Measurements from ENCODE around the gene MGST2.

Gene MGST2

DNA sequence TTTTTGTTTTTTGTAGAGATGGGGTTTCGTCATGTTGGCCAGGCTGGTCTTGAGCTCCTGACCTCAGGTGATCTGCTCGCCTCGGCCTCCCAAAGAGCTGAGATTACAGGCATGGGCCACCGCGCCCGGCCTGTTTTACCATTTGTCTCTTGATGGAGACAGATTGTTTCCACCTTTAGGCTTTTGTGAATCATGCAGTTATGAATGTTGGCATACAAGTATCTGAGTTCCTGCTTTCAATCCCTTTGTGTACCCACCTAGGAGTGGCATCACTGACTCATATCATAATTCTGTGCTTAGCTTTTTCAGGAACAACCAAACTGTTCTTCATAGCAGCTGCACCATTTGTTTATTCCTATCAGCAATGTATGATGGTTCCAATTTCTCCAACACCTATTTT, 20.2 kb upstream of the MGST2 start:
- DNase-seq, result no peak

DNA sequence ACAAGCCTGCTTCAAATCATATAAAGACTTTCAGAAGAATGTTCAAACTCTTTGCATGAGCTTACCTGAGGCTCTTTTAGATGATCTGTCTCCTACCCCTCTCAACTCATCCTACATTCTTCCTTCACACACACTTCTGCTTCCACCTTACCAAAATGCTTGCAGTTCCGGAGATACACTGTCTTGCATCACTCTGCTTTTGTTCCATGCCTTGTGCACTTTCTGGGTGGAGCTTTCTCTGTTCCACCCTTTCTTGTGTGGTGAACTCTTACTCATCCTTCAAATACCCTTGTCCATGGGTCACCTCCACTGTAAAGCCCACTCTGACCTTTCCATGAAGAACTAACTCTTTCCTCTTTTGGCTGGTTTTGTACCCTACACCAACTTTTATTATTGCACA, 18.4 kb upstream of the MGST2 start:
- no peak for DNase-seq

DNA sequence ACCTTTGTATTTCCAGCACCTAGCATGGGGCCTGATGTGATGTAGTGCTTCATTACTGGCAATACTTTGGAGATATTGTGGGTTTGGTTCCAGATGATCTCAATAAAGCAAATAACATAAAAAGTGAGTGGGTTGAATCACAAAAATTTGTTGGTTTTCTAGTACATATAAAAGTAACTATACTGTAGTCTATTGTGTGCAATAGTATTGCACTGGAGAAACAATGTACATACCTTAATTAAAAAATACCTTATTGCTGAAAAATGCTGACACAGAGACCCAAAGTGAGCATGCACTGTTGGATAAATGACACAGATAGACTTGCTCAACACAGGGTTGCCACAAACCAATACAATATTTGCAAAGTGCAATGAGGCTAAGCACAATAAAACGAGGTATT, 17.7 kb upstream of the MGST2 start:
- no peak for DNase-seq

DNA sequence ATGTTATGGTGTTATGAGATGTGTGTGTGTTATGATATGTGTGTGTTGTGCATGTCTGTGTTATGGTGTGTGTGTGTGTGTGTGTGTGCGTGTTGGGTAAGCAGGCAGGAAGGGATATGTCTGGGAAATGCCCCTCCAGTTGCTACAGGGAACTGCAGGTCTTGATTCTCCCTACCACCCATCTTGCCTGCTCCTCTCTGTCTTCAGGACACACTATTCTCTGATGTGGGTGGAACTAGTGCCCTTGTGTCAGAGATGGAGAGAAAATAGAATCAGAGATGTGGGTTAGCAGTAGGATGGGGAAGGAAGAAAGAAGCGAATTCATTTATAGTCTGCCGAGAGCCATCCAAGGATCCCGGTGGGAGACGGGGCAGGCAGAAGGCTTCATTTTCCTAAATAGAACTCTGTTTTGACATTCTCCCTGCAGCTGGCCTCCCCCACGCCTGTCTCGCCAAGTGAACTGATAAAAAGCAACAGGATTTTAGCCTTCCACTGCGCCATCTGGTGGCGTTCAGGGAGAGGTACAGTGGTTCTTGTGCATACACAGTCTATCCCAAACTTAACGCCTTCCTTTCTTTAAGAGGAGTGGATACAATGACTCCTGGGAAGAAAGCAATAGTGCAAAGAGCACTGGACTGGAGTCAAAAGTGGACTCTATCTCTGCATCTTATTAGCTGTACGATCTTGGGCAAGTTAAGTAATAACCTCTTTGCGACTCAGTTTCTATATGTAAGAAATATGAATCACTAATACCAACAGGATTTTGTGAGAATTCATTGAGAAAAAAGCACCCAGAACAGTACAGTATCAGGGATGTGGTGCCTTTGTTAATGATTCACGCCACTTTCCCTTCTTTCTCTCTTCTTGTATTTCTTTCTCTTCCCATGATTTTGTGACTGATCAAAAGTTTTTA, 14.1 kb upstream of the MGST2 start:
- peak; percentile 57 for DNase-seq

DNA sequence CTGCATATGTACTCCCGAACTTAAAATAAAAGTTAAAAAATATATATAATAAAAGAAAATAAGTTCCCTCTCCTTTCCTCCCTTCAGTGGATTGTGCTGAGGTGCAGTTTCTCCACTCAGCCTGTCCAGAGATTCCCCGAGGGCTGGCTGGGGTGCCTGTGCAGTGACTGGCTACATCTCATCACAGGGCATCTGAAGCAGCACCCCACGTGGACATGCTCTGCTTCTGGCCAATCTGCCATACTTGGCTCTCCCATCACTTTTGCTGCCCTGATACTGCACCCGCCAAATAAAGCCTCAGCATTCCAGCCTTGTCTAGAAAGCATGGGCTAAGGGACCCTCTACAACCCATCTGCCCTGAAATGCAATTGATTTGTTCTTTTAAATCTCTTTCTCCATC, 11.1 kb upstream of the MGST2 start:
- DNase-seq, result no peak

DNA sequence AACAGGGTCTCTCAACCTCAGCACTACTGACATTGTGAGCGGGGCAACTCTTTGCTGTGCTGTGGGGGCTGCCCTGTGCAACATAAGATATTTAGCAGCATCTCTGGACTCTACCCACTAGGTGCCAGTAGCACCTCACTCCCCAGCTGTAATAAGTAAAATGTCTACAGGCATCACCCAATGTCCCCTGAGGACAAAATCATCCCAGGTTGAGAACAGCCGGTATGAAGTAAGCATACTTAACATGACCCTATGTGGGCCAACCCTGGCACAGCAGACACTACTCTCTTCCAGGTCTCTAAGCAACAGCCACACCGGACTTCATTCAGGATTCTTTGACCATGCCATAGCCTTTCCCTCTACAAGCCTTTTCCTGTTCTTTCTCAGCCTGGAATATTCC, 10.5 kb upstream of the MGST2 start:
- DNase-seq, result peak; percentile 60

DNA sequence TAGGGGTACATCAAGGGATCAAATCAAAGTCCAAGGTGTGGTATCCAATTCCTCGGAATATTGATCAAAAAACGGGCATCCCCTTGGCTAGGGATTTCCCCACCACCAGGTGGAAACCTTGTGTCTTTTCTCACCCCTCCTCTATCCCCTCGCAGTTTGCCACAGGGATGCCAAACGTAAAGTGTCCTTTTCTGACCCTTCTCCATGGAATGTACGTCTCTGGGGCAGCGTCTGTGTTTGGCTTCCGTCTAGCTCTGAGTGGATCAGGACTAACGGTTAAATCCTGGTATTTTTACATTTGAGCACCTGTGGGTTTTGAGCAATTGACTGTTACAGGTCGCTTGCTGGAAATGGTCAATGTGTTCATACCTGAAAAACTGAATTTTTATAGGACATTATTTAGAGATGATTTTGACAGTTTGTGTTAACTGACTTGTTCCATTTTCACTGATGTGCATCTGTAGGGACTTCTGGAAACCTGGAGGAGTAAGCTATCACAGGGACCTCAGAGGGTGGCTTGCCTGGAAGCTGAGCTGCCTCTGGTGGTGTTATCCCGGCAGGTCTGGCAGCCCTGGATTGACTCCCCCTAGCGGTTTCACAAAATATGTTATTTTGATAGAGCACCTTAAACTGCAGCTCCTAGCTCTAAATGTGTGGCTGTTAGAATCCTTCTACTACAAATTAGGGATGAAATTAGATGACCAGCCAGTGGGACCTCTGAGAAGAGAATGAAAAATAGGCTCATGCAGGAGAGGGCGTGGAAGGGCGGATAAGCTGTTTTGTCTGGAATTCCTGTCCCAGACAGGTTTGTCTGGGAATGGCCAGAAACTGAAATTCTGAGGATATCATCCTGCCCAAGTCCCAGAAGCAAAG, 8.8 kb upstream of the MGST2 start:
- peak; percentile 76 for DNase-seq

DNA sequence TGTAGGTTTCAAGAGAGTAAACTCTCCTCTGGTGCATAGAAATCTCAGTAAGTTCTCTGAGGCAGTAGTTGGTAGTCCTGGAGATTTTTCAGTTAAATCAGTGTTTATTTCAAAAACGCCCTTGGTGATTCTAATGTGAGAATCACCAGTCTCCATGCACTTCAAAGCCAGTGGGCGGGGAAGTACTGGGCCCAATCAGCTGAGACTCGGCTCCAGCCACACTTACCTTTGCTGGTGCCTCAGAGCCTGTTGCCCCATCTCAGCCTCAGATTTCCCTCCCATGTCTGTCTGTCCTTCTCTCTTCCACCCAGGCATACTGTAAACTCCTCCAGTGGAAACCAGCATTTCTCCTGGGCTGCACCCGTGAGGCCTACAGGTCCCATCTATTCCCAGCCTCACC, 7.4 kb upstream of the MGST2 start:
- DNase-seq, result no peak

DNA sequence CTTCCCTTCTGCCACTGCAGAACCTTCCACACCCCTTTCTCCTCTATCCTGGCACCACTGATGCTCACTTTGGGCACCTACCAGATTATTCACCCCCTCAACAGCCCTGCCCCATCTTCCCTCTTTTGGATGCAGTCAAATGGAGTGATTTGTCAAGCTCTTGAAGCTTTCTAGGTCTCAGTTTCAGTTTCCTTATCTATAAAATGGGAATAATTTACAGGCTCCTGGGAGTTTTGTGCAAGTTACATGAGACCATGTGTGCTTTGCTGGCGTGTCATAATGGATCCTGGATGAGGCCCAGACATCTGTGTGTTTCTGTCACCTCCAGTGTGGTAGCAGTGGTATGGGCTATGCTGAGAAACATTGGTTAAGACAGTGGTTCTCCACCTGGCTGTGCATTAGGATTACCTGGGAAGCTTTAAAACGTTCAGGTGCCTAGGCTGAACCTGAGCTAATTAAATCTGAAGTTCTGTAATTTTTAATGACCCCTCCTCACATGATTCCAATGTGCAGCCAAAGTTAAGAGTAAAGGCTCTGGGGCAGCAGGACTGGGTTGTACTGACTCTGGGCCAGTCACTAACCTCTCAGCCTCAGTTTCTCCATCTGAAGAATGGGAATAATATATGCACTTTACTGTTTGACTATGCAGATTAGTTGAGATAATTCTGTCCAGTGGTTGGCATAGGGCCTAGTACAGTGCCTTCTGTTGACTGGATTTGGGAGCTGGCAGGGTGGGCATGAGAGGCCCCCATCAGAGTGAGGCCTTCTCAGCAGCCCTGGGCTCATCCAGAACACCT, 6.8 kb upstream of the MGST2 start:
- DNase-seq, result no peak

DNA sequence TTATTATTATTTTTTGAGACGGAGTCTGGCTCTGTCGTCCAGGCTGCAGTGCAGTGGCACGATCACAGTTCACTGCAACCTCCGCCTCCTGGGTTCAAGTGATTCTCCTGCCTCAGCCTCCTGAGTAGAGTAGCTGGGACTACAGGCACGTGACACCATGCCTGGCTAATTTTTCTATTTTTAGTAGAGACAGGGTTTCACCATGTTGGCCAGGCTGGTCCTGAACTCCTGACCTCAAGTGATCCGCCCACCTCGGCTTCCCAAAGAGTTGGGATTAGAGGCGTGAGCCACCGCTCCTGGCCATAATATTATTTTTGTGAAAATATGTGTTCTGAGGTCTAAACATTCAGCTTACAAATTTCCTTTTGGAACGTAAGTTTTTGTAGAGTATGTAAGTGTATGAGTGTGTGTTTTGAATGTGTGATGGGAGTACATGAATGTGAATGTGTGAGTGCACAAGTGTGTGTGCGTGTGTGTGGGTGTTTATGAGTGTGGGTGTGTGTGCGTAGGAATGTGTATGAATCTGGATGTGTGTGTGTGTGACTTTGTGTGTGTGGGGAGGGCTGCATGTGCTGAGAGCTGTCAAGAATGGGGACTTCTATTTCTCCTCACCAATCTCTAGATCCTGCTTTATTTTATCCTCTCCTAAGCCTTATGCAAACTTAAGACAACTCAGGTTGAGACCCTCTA, 5.7 kb upstream of the MGST2 start:
- DNase-seq, result no peak

DNA sequence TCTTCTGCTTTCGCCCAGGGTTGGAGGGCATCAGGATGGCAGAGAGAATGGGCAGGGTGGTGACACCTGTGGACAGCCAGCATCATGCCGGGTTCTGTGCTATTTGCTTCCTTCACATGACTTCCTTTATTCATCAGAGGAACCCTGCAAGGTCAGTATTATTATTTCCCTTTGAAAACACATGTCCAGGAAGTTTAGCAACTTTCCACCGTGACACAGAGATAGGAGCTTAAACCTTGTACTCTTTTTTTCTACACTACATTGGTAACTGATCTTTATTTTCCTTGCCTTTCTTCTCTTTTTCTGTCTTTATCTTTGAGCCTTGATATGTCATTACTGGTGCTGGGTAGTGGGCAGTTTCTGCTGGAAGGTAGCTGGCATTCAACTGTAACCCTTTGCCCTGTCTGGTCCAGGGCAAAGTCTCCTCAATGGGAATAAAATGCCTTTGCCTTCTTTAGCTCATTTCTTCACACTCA, 5.0 kb upstream of the MGST2 start:
- DNase-seq, result no peak

DNA sequence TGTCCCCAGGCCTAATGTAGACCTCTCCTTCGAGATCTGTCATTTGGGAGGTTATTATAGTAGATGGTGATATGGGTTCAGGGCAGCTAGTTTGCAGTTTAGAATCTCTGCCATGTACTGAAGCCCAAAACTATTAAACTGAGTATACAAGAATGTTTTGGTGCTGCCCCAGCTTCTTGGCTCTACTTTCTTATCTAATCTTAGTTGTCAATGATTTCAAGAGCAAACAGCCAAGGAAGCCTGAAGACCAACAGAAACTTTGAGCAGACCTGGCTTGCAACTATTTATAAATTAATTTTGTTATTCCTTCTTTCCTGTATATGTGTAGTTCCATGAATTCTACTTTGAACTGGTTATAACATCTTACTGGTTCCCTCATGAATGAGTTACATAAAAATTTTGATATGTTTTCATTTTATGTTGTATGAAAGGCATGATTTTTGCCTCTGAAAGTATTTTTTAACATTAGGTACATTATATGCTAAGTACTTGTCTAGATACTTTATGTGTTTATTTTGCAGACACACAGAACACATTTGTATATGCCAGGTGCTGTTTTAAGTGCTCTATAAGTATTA, 2.0 kb upstream of the MGST2 start:
- no peak for DNase-seq

DNA sequence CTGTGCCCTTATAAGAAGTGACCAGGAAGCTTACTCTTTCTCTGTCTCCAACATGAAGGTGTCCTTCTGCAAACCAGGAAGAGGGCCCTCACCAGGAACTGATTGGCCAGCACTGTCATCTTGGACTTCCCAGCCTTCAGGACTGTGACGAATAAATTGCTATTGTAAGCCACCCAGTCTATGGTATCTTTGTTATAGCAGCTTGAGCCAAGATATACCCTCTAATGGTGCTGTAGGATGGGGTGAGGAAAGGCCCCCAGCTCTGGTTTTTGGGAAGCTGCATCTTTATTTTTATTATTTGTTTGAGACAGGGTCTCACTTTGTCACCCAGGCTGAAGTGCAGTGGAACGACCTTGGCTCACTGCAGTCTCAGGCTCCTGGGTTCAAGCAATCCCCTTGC, 1.2 kb upstream of the MGST2 start:
- DNase-seq, result no peak

DNA sequence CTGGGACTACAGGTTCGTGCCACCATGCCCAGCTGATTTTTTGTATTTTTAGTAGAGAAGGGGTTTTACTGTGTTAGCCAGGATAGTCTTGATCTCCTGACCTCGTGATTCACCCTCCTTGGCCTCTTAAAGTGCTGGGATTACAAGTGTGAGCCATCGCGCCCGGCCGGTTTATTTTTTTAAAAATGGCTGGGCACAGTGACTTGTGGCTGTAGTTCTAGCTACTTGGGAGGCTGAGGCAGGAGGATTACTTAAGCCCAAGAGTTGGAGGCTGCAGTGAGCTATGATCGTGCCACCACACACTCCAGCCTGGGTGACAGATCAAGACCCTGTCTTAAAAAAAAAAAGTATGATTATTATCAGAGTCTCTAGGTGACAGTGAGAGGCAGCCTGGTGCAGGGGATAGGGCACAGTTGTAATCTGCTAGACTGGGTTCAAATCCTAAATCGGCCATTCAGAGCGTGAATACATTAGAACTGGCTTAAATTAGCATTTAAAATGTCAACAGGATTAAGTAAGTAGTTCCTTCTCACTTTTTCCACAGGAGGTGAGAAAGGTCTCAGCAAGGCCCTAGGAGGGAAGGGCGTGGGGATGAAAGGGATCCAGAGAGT, 435 bp upstream of the MGST2 start:
- no peak for DNase-seq

DNA sequence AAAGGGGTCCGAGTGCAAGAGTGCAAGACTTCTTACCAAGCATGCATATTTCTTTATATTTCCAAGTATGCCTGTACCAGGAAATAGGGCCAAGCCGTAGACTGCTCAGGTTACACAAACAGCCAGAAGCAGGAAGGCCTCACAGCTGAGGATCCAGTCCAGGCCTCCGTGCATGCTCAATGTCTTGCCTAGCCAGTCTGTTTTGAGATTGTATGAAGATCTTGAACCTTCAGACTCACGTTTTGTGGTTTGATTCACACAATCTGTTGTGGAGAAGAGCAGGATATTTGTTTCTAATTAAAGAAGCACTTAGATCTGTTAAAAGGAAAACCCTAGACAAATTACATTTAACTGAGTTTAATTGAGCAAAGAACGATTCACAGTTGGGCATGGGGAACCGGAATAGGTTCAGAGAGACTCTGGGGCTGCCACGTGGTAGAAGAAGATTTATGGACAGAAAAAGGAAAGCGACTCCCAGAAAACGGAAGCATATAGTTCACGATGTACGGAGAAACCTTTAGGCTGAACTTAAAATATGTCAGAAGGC, 1.2 kb downstream of the MGST2 start:
- peak; percentile 34 for DNase-seq

DNA sequence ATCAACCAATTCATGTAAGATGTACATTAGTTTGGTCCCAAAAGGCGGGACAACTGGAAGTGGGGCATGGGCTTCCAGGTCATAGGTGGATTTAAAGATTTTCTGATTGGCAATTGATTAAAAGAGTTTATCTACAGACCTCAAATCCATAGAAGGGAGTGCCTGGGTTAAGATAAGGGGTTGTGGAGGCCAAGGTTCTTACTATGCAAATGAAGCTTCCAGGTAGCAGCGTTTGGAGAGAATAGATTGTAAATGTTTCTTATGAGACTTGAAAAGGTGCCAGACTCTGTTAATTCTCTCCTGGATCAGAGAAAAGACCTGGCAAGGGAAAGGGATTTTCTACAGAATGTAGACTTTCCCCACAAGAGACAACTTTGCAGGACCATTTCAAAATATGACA, 2.4 kb downstream of the MGST2 start:
- DNase-seq, result no peak

DNA sequence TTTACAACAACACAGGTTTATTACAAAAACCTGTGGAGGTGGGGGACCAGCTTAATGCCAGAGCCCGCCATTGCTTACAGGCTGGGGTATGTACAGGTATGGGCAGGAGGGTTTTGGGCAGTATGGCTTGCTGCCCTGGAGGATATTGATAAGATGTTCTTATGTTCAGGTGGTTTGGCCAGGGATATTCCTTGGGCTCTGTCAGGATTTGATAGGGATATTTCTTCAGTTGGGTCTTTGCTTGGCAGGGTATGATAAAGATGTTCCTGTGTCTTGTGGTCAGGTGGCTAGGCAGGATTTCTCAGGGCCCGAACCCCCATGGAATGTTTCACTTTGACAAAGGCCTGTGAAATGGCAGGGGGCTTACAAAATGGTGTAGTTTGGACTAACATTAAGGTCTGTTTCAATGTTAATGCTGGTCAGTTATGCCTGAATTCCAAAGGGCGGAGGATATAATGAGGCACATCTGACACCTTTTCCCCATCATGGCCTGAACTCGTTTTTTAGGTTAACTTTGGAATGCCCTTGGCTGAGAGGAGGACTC, 3.1 kb downstream of the MGST2 start:
- no peak for DNase-seq

DNA sequence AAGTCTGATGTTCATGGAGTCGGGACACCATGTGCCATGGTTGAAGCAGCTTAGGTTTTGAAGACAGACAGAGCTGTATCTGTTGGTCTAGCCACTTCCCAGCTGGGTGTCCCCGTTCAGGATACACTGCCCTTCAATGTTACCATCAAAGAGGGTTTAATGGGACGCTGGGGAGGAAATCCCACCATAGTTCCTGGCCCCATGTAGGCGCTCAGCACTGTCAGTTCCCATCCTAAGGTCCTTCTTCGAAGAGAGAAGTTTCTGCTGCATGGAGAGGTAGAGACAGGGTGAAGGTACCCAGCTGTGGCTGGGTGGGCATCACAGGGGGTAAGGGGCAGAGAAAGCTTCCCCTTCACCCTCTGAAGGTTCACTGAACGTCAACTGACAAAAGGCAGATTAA, 3.7 kb downstream of the MGST2 start:
- no peak for DNase-seq

DNA sequence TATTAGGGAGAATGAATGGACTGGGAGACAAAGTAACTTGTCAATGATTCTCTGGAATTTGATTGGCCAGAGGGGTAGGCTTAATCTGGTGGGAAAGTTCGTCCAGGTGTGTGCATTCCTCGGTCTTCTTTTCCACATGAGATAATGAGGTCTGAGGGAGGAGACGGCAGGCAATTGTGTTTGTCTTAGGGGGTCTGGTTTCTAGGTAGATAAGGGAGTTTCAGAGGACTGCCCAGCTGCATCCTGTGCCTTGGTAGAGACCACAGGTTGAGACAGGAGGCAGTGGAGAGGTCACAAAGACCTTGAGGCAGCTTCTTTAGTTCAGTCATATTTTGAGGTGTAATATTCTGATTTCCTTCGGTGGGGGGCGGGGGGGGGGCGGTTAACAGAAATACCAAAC, 4.3 kb downstream of the MGST2 start:
- no peak for DNase-seq

DNA sequence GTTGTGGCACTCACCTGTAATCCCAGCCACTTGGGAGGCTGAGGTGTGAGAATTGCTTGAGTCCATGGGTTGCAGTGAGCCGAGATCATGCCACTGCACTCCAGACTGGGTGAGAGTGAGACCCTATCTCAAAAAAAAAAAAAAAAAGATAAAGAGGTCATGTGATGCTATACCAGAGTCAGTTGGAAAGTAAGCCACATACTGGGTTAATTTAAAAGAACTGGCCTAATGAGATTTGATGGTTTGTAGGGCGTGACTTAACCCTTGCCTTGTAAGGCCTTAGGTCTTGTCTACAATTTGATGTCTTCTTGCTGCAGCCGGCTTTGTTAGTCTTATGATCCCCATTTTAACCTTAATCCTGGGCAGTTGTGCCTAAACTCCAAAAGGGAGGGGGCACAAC, 5.2 kb downstream of the MGST2 start:
- no peak for DNase-seq

DNA sequence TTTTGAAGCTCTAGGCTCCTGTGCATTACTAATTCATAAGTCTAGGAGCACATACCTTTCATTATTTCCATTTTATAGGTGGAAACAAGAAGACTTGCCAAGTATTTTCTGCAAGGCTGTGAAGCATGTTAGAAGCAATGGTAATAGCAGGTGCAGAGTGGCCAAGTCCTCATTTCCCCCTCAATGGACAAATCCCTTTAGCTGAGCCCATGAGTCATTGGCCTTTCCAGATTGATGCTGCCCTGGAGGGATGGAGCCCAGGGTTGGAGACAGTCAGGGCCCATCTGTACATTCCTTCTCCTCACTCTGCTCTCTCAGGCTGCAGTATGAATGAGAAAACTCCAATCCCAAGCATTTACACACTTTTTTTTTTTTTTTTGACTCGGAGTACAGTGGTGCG, 6.6 kb downstream of the MGST2 start:
- no peak for DNase-seq

Data from COR-L47 (cell line).